SKM-1 (cell line): ENCODE data around the gene APOA5.
"Not testable (repeated sequence)": the region's sequence is repeated elsewhere in the genome, so short reads cannot be mapped to it uniquely, and the experiment has no call there.

Source experiments
- DNase-seq: peaks from one replicate; lab custom pipeline; 2025; ENCODE audit not compliant: unreplicated experiment; lab: John Stamatoyannopoulos, UW

APOA5 gene, protein sequence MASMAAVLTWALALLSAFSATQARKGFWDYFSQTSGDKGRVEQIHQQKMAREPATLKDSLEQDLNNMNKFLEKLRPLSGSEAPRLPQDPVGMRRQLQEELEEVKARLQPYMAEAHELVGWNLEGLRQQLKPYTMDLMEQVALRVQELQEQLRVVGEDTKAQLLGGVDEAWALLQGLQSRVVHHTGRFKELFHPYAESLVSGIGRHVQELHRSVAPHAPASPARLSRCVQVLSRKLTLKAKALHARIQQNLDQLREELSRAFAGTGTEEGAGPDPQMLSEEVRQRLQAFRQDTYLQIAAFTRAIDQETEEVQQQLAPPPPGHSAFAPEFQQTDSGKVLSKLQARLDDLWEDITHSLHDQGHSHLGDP

DNA sequence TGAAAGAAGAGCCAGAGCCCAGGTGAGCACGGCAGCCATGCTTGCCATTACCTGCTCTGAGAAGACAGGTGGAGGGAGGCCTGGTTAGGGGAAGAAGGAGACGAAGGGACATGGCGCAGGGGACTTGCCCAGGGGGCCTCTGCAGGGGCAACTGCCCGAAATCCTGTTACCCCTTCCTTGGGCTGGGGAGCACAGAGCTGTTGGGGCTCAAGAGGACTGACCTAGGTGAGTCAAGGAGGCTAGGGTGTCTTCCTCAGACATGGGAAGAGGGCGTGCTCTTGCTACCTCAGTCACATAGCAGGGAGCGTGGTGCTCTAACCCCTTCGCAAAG is at the start of gene APOA5:
TSS of gene APOA5 (minus strand) at position 67 of the 331 bp plus-strand sequence. CDS start at position 48, 19 bp downstream.
- DNase-seq, result no peak

DNA sequence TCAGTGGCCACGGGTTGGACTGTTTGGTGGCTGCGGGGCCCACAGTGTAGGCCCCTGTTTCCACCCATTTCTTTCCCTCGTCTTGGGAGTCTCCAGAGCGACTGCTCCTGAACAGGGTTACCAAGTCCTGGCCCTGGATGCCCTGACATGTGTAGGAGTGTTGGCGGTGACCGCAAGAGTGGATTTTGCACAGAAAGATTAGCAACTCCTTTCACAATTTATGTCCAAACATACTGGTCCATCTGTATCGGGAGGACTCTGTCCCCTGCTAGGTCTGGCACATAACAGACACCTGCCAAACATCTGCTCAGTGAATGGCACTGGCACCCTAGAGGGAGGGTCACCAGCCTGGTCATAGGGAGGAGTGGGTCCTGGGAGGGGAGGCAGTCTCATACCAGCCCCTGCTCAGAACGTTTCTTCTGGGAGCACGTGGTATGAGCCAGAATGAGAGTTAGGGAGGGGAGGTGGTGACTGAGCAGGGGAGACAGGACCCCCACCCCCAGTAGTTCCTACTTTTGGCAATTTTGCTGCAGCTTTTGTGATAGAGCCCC is 49.1 kb upstream of the APOA5 start:
- DNase-seq, result no peak

DNA sequence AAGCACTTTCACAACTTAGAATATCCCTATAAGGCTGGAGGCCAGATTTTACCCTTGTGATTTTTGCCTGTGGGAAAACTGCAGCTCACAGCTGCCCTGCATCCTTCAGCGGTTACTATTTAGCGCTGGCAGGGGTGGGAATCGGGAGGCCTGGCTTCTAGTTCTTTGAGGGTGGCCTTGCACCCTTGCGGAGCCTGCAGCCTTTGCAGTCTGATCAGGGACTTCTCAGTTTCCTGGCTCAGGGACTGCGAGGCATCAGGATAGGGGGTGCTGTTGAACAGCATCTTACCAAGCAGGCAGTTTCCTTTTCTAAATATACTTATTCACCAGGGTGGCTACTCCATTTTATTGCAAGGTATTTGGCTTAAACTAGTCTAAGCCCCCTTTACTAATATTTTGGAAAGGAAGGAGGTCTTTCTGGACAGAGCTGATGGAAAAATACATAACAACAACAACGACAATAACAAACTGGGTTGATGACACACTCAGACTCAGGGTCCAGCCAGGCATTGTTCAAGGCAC is 48.6 kb upstream of the APOA5 start:
- no peak for DNase-seq

DNA sequence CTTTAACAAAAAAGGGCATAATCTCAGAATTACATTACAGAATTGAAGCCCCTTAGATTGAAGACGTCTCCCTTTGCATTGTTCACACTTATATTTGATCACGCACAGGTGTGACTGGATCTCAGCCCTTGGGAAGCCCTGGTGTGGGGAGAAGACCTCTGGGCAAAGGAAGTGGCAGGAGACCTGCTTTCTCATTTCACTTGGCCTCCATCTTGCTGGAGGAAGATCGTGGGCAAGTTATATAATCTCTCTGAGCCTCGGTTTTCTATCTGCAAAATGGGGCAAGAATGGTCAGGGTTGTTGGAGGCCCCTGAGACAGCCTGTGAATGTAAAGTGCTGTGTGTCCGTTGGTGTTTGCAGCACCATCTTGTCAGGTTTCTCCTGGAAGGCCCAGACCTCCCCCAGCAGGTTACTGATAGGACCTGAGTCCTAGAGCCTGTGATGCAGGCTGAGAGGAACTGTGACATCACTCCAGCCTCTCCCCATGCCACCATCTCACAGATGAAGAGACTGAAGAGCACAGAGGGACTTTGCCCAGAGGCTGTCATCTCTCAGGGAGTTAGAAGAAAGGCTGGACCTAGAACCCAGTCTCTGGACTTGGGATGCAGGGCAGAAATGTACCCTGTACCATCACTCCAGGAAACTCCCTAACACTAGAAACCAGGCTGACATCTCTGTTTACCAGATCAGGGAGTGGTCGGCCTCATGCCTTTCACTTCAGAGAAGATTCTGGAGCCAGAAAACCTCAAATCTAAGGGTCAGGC is 46.8 kb upstream of the APOA5 start:
- DNase-seq, result no peak

DNA sequence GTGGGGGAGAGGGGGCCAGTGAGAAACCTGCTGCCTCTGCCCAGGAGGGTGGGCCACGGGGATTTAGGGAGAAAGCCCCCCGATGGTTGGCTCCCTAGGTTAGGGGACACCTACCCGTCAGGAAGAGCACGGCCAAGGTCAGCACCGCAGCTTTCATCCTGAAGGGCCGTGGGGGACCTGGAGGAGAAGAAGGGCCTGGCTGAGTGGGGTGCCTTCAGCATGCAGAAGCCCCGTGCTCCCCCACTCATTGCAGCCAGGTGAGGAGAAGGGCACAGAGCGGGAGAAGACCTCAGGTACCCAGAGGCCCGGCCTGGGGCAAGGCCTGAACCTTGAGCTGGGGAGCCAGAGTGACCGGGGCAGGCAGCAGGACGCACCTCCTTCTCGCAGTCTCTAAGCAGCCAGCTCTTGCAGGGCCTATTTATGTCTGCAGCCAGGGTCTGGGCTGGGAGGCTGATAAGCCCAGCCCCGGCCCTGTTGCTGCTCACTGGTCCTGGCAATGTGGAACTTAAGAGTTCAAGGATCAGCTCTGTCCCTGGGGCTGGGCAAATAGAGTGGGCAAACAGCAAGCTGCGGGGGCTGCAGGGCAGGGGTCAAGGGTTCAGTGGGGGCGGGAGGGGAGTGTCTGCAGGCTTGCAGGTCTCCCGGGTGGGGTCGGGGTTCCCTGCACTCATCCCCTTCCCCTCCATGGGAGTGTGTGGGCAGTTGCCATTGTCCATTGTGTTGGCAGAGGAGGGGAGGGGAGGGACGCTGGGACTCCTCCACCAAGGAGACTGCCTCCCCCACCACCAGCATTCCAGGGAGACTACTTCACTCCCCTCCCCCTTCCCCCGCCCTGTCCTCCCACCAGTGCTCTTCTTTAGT is 45.8 kb upstream of the APOA5 start, which contains the start of gene APOA1:
TSS of gene APOA1 (minus strand) at position 392 of the 861 bp plus-strand sequence. CDS start at position 157, 235 bp downstream.
- DNase-seq, result no peak

DNA sequence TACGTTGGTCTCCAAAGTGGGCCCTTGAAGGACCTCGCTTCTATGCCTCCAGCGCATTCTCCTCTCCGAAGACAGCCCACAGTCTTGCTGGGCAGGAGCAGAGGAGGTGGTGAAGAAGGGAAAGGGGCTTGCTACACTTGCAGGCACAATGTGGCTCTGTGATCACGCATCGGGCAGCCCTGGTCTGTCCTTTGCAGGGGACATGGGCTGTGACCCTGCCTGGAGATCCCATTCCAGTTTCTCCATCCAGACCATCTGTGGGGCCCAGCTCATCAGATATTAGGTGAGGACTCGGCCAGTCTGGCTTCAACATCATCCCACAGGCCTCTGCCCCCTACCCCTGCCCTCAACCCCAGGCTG is 44.9 kb upstream of the APOA5 start:
- DNase-seq, result no peak

DNA sequence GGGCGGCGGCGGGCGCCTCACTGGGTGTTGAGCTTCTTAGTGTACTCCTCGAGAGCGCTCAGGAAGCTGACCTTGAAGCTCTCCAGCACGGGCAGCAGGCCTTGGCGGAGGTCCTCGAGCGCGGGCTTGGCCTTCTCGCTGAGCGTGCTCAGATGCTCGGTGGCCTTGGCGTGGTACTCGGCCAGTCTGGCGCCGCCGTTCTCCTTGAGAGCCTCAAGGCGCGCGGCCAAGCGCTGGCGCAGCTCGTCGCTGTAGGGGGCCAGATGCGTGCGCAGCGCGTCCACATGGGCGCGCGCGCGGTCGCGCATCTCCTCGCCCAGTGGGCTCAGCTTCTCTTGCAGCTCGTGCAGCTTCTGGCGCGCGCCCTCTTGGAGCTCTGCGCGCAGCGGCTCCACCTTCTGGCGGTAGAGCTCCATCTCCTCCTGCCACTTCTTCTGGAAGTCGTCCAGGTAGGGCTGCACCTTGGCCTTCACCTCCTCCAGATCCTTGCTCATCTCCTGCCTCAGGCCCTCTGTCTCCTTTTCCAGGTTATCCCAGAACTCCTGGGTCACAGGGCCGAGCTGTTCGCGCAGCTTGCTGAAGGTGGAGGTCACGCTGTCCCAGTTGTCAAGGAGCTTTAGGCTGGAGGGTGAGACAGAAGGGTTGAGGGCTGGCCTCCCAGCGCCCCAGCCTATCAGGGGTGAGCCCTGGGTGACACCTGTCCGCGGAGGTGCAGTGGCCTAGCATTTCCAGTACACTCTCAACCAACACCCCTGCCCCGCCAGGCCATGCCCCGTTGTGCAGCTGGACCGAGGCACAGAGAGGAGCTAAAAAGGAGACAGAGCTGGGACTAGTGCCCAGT is 44.3 kb upstream of the APOA5 start:
- DNase-seq, result peak; percentile 69

DNA sequence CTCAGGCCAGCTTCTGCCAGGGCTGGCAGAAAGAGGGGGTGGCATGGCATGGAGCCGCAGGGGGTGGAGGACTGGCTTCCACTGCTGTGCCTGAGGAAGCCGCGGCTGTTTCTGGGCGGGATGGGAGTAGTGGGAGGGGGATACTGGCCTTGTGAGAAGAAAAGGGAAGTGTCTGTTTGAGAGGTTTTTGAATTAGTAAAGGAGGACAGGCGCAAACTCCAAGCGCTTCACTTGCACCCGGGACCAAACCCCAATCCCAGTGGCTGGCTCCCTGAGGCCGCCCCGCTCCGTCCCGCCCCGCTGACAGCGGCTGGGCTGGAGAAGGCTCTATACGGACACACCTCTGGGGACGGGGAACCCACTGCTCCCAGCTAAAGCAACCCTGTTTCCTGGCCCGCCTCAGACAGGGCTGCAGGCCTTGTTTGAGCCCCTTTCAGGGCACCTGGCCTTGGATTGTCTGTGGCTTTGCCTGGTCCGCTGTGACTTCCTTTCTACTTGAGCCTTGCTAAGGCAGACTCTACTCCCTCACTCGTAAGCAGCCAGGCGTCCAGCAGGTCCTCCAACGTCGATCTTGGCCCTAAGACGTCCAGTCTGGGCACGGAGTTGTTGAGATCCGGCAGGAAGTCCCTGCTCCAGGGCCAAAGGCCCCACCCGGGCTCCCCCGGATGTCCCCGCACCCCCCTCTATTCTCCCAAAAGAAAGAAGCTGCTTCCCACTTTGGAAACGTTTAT is 43.5 kb upstream of the APOA5 start:
- peak; percentile 51 for DNase-seq

DNA sequence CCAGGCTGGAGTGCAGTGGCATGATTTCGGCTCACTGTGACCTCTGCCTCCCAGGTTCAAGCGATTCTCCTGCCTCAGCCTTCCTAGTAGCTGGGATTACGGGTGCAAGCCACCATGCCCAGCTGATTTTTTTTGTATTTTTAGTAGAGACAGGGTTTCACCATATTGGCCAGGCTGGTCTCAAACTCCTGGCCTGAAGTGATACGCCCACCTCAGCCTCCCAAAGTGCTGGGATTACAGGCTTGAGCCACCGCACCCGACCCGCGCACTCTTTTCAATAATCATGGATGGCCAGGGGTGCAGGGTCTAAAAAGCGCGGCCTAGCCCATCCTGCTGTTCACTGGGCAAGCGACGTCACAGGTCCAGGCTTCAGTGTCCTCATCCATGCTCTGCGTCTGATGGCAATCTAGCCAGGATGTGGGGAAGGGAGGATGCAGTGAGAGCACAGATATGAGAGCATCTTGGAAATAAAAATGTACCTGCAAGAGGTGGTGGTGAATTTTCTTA is 42.9 kb upstream of the APOA5 start:
- DNase-seq, result not testable (repeated sequence)

DNA sequence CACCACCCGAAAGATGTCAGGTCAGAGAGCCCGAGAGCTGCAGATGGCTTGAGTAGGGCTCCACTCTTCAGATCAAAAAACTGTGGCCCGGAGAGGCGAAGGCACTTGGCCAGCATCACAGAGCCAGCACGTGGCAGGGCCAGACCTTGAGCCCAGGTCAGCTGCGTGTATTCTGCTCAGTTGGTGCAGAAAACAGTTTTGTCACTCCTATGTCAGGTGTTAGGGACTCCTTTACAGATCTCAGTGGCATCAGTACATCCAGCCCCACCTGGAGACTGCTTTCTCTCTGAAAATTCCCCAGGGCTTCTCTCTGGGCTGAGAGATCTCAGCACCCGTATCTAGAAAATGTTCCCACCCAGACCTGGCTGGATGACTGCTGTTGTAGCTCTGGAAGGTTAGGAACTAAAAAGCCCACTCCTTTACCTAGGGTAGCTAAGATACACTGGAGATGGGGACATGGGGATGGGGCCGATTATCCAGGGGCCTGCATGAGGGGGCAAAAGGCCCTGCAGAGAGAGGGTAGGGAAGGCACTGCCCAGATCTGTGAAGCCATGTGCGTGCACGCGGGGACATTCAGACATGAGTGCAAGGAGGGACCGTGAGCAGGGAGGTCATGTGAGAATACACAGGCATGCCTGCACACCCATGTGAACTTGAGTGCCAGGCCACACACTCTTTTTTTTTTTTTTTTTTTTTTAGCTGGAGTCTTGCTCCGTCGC is 42.3 kb upstream of the APOA5 start:
- DNase-seq, result no peak

DNA sequence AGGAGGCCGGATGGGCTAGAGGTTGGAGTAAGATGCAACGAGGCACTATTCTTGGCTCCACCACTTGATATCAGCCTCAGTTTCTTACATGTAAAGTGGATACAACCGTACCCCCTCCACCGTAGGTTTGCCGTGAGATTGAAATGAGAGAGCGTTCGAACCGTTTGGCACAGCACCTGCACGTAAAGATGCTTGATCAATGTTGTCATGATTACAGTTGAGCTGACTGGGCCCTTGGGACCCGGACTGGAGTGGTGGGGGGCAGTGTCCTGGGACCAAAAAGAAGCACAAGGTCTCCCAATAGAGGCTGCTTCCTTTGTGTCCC is 41.8 kb upstream of the APOA5 start:
- no peak for DNase-seq

DNA sequence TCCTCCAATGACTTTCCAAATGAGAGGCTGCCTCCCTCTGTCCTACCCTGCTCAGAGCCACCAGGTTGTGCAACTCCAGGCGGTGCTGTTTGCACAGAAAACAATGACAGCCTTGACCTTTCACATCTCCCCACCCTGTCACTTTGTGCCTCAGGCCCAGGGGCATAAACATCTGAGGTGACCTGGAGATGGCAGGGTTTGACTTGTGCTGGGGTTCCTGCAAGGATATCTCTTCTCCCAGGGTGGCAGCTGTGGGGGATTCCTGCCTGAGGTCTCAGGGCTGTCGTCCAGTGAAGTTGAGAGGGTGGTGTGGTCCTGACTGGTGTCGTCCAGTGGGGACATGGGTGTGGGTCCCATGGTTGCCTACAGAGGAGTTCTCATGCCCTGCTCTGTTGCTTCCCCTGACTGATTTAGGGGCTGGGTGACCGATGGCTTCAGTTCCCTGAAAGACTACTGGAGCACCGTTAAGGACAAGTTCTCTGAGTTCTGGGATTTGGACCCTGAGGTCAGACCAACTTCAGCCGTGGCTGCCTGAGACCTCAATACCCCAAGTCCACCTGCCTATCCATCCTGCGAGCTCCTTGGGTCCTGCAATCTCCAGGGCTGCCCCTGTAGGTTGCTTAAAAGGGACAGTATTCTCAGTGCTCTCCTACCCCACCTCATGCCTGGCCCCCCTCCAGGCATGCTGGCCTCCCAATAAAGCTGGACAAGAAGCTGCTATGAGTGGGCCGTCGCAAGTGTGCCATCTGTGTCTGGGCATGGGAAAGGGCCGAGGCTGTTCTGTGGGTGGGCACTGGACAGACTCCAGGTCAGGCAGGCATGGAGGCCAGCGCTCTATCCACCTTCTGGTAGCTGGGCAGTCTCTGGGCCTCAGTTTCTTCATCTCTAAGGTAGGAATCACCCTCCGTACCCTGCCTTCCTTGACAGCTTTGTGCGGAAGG is 40.9 kb upstream of the APOA5 start:
- DNase-seq, result no peak

DNA sequence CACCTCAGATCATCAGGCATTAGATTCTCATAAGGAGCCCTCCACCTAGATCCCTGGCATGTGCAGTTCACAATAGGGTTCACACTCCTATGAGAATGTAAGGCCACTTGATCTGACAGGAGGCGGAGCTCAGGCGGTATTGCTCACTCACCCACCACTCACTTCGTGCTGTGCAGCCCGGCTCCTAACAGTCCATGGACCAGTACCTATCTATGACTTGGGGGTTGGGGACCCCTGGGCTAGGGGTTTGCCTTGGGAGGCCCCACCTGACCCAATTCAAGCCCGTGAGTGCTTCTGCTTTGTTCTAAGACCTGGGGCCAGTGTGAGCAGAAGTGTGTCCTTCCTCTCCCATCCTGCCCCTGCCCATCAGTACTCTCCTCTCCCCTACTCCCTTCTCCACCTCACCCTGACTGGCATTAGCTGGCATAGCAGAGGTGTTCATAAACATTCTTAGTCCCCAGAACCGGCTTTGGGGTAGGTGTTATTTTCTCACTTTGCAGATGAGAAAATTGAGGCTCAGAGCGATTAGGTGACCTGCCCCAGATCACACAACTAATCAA is 40.2 kb upstream of the APOA5 start:
- no peak for DNase-seq

DNA sequence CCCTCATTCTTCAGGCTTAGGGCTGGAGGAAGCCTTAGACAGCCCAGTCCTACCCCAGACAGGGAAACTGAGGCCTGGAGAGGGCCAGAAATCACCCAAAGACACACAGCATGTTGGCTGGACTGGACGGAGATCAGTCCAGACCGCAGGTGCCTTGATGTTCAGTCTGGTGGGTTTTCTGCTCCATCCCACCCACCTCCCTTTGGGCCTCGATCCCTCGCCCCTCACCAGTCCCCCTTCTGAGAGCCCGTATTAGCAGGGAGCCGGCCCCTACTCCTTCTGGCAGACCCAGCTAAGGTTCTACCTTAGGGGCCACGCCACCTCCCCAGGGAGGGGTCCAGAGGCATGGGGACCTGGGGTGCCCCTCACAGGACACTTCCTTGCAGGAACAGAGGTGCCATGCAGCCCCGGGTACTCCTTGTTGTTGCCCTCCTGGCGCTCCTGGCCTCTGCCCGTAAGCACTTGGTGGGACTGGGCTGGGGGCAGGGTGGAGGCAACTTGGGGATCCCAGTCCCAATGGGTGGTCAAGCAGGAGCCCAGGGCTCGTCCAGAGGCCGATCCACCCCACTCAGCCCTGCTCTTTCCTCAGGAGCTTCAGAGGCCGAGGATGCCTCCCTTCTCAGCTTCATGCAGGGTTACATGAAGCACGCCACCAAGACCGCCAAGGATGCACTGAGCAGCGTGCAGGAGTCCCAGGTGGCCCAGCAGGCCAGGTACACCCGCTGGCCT is 38.7 kb upstream of the APOA5 start:
- DNase-seq, result no peak

DNA sequence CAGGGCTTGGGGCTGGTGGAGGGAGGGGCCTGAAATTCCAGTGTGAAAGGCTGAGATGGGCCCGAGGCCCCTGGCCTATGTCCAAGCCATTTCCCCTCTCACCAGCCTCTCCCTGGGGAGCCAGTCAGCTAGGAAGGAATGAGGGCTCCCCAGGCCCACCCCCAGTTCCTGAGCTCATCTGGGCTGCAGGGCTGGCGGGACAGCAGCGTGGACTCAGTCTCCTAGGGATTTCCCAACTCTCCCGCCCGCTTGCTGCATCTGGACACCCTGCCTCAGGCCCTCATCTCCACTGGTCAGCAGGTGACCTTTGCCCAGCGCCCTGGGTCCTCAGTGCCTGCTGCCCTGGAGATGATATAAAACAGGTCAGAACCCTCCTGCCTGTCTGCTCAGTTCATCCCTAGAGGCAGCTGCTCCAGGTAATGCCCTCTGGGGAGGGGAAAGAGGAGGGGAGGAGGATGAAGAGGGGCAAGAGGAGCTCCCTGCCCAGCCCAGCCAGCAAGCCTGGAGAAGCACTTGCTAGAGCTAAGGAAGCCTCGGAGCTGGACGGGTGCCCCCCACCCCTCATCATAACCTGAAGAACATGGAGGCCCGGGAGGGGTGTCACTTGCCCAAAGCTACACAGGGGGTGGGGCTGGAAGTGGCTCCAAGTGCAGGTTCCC is 38.0 kb upstream of the APOA5 start, which contains the start of gene APOC3:
TSS of gene APOC3 (plus strand) at position 383 of the 659 bp plus-strand sequence. CDS start 676 bp downstream, outside the sequence.
- no peak for DNase-seq
